Measurements from ENCODE around the gene MAPK10. TPM values are rescaled to one million over a fixed set of nuclear protein-coding genes. Genes with fewer than 3 reads are reported as not detected.

MAPK10 gene
- total and polyA plus RNA-seq, 2 donors (not counting 1 experiment from before 2014, with no cell fraction given), result 3.8 to 20.0 TPM

DNA sequence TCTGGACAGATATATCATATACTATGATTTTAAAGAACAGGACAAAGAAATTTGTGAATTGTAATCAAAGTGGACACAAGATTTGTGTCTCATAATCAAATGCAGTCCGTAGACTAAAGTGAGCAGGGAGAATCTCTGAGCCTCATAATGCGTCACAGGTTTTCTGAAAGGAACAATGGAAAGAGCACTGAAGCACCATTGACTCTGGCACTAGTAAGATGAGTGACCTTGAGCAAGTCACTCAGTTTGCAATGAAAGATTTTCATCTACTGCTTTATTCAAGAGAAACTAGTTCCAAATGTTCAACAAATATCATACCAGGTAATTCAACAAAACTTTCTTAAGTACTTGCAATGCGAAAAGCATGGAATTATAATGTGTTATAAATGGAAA, 315.3 kb downstream of the MAPK10 start:
- H2AFZ ChIP-seq (ENCODE audit: low read length), result no peak overlapping the region
- TF ChIP-seq EZH2 (IDR thresholded peaks at IDR 0.05; ENCODE audit: low read length, missing control alignments), result no peak
- TF ChIP-seq, protein P1, sequence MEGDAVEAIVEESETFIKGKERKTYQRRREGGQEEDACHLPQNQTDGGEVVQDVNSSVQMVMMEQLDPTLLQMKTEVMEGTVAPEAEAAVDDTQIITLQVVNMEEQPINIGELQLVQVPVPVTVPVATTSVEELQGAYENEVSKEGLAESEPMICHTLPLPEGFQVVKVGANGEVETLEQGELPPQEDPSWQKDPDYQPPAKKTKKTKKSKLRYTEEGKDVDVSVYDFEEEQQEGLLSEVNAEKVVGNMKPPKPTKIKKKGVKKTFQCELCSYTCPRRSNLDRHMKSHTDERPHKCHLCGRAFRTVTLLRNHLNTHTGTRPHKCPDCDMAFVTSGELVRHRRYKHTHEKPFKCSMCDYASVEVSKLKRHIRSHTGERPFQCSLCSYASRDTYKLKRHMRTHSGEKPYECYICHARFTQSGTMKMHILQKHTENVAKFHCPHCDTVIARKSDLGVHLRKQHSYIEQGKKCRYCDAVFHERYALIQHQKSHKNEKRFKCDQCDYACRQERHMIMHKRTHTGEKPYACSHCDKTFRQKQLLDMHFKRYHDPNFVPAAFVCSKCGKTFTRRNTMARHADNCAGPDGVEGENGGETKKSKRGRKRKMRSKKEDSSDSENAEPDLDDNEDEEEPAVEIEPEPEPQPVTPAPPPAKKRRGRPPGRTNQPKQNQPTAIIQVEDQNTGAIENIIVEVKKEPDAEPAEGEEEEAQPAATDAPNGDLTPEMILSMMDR (conservative IDR thresholded peaks at IDR 0.05 in 1 of 2, IDR thresholded peaks at IDR 0.05 in 1 of 2; ENCODE audit: low read depth in 1 of 2, low read length in 2 of 2), result no peak

DNA sequence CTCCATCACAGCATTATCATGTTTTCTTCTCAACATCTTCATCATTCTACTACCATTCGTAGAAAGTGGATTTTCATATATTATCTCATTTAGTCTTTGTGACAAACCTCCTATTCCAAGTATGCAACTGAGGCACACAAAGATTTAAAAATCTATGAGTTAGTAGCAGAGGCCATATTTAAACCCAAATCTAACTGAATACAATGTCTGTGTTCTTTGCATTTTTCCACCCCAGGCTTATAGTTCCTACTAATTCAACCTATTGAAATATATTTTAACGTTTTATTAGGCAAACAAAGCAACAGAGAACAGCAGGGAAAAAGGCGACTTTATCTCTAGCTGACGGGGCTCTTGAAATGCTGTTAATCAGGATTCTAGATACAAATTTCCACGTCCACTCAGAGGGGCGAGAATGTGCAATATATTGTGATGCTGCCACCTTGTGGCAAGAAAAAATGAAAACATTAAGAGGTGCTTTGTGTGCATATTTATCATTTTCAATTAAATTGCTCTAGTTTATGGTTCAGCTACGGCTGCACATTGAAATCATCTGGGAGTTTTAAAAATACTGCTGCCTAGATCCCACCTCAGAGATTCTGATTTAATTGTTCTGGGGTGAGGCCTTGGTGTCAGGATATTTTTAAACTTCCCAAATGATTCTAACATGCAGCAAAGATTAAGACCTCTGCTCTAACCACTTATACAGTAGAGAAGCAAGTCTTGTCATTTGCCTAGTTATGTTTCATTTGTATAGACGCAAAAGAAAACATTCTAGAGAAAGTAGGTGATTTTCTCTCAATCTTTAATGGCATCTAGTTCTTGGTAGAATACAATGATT, 315.9 kb downstream of the MAPK10 start:
- Histone ChIP-seq H3K27ac (ENCODE audit: insufficient read depth, low read length) (no peak overlapping the region), H3K9me3 (ENCODE audit: control insufficient read depth, insufficient read depth, low read depth, low read length) (no peaks in the 10 kb centered on the region), H3K79me2 (ENCODE audit: control insufficient read depth, insufficient read depth, low read length) (no peaks in the 10 kb centered on the region), H3K27me3 (ENCODE audit: control insufficient read depth, insufficient read depth, low read length) (no peaks in the 10 kb centered on the region), H2AFZ (ENCODE audit: low read length) (peak overlapping the region; percentile 50), H3K4me3 (replicated peaks in 1 of 4; ENCODE audit: control extremely low read depth in 1 of 4, insufficient read depth in 1 of 4, low read depth in 3 of 4, low read length in 4 of 4) (no peak overlapping the region), H3K36me3 (ENCODE audit: control insufficient read depth, insufficient read depth, low read length) (no peaks in the 10 kb centered on the region), H3K4me2 (ENCODE audit: extremely low read depth, insufficient read depth, low read length) (peak overlapping the region; percentile 4), H3K4me1 (ENCODE audit: control insufficient read depth, extremely low read depth, insufficient read depth, low read length) (no peaks in the 10 kb centered on the region), H3K9ac (ENCODE audit: insufficient read depth, low read length) (no peak overlapping the region), H4K20me1 (ENCODE audit: control insufficient read depth, extremely low read depth, insufficient read depth, low read length) (no peaks in the 10 kb centered on the region)
- peak; percentile 42 to 68 for DNase-seq (ENCODE audit: low read depth in 2 of 2)
- TF ChIP-seq, protein P1 (conservative IDR thresholded peaks at IDR 0.05 in 1 of 2, IDR thresholded peaks at IDR 0.05 in 1 of 2; ENCODE audit: low read depth in 1 of 2, low read length in 2 of 2), result peak; percentile 49 to 60
- no peak for TF ChIP-seq EZH2 (IDR thresholded peaks at IDR 0.05; ENCODE audit: low read length, missing control alignments)

More for the DNA sequence above, 315.3 kb downstream of the MAPK10 start:
- H3K79me2 ChIP-seq (ENCODE audit: control insufficient read depth, insufficient read depth, low read length), result no peaks in the 10 kb centered on the region
- H3K9me3 ChIP-seq (ENCODE audit: control insufficient read depth, insufficient read depth, low read depth, low read length), result no peaks in the 10 kb centered on the region
- H3K4me1 ChIP-seq (ENCODE audit: control insufficient read depth, extremely low read depth, insufficient read depth, low read length), result no peaks in the 10 kb centered on the region
- DNase-seq (ENCODE audit: low read depth in 2 of 2), result no peak
- no peaks in the 10 kb centered on the region for H4K20me1 ChIP-seq (ENCODE audit: control insufficient read depth, extremely low read depth, insufficient read depth, low read length)
- H3K27me3 ChIP-seq (ENCODE audit: control insufficient read depth, insufficient read depth, low read length), result no peaks in the 10 kb centered on the region
- H3K4me3 ChIP-seq (replicated peaks in 1 of 4; ENCODE audit: control extremely low read depth in 1 of 4, insufficient read depth in 1 of 4, low read depth in 3 of 4, low read length in 4 of 4), result no peak overlapping the region
- H3K9ac ChIP-seq (ENCODE audit: insufficient read depth, low read length), result no peak overlapping the region
- no peak overlapping the region for H3K4me2 ChIP-seq (ENCODE audit: extremely low read depth, insufficient read depth, low read length)
- H3K36me3 ChIP-seq (ENCODE audit: control insufficient read depth, insufficient read depth, low read length), result no peaks in the 10 kb centered on the region
- no peak overlapping the region for H3K27ac ChIP-seq (ENCODE audit: insufficient read depth, low read length)

DNA sequence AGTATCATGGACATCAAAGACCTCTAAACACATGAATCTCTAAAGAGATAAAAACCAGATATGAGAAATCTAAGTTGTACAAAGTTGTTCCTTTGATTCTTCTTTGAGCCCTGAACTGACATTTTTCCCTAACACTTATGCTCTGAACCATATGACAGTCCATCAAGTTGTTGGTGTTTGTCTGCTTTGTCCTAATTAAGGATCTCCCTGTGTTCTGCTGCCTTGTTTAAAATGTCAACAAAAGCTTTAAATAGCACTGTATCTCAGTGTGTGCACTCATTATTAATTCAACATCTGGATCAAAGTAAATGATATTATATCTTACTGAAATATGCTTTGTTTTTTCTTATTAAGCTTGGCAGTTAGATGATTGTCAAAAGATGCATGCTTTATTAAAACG, 321.8 kb downstream of the MAPK10 start:
- Histone ChIP-seq H3K79me2 (ENCODE audit: control insufficient read depth, insufficient read depth, low read length) (no peaks in the 10 kb centered on the region), H3K27me3 (ENCODE audit: control insufficient read depth, insufficient read depth, low read length) (no peaks in the 10 kb centered on the region), H2AFZ (ENCODE audit: low read length) (no peak overlapping the region), H3K4me2 (ENCODE audit: extremely low read depth, insufficient read depth, low read length) (no peak overlapping the region), H3K4me3 (replicated peaks in 1 of 4; ENCODE audit: control extremely low read depth in 1 of 4, insufficient read depth in 1 of 4, low read depth in 3 of 4, low read length in 4 of 4) (no peak overlapping the region), H4K20me1 (ENCODE audit: control insufficient read depth, extremely low read depth, insufficient read depth, low read length) (no peaks in the 10 kb centered on the region), H3K9me3 (ENCODE audit: control insufficient read depth, insufficient read depth, low read depth, low read length) (no peaks in the 10 kb centered on the region), H3K9ac (ENCODE audit: insufficient read depth, low read length) (no peak overlapping the region), H3K27ac (ENCODE audit: insufficient read depth, low read length) (no peak overlapping the region), H3K4me1 (ENCODE audit: control insufficient read depth, extremely low read depth, insufficient read depth, low read length) (peaks cover 2% of the 10 kb centered on the region), H3K36me3 (ENCODE audit: control insufficient read depth, insufficient read depth, low read length) (no peaks in the 10 kb centered on the region)
- no peak for DNase-seq (ENCODE audit: low read depth in 2 of 2)
- no peak for TF ChIP-seq EZH2 (IDR thresholded peaks at IDR 0.05; ENCODE audit: low read length, missing control alignments)
- TF ChIP-seq, protein P1 (conservative IDR thresholded peaks at IDR 0.05 in 1 of 2, IDR thresholded peaks at IDR 0.05 in 1 of 2; ENCODE audit: low read depth in 1 of 2, low read length in 2 of 2), result no peak

Measured in fibroblast of lung (primary cell).